MM.1S (cell line): ENCODE measurements around the gene CALY.

ENCODE experiments used
- DNase-seq: peaks from one replicate; pipeline ENCODE4 v3.0.0-alpha.2; 2015
- H2AFZ ChIP-seq: fragments of 300-600 bp; sonication (generic); 2 replicates; pipeline ENCODE4 v1.6.0; 2016; ENCODE audit warnings: antibody characterized with exemption, low read length
- H3F3A ChIP-seq: fragments of 300-600 bp; sonication (generic); 2 replicates; pipeline ENCODE4 v1.6.1; 2016; ENCODE audit warnings: mild to moderate bottlenecking, antibody characterized with exemption, low read length, moderate library complexity, mixed read lengths; ENCODE audit not compliant: insufficient read depth
- H3K27ac ChIP-seq: fragments of 300-600 bp; sonication (generic); 2 replicates; pipeline ENCODE4 v1.5.1; 2016; ENCODE audit warnings: mild to moderate bottlenecking, low read length
- H3K27me3 ChIP-seq: fragments of 300-600 bp; sonication (generic); replicated peaks from 2 replicates; pipeline ENCODE4 v1.6.0; 2016; ENCODE audit warnings: low read length; ENCODE audit not compliant: insufficient read depth
- H3K36me3 ChIP-seq: fragments of 300-600 bp; sonication (generic); replicated peaks from 2 replicates; pipeline ENCODE4 v1.6.1; 2016; ENCODE audit warnings: mild to moderate bottlenecking, low read length, mixed read lengths; ENCODE audit not compliant: insufficient read depth
- H3K4me1 ChIP-seq: fragments of 300-600 bp; sonication (generic); 2 replicates; pipeline ENCODE4 v1.6.1; 2016; ENCODE audit warnings: low read length, mixed read lengths
- H3K4me2 ChIP-seq: fragments of 300-600 bp; sonication (generic); 2 replicates; pipeline ENCODE4 v1.6.0; 2016; ENCODE audit warnings: low read depth, low read length
- H3K4me3 ChIP-seq: fragments of 300-600 bp; sonication (generic); 2 replicates; pipeline ENCODE4 v1.5.1; 2016; ENCODE audit warnings: low read length, mixed read lengths
- H3K79me2 ChIP-seq: fragments of 300-600 bp; sonication (generic); 2 replicates; pipeline ENCODE4 v1.6.1; 2016; ENCODE audit warnings: mixed run types, low read length, mixed read lengths
- H3K9ac ChIP-seq: fragments of 300-600 bp; sonication (generic); 2 replicates; pipeline ENCODE4 v1.6.1; 2016; ENCODE audit warnings: low read length, mixed read lengths
- H3K9me2 ChIP-seq: fragments of 300-600 bp; sonication (generic); replicated peaks from 2 replicates; pipeline ENCODE4 v1.6.1; 2016; ENCODE audit warnings: mild to moderate bottlenecking, low read length, mixed read lengths; ENCODE audit not compliant: insufficient read depth
- H3K9me3 ChIP-seq: fragments of 300-600 bp; sonication (generic); replicated peaks from 2 replicates; pipeline ENCODE4 v1.6.1; 2016; ENCODE audit warnings: mild to moderate bottlenecking, low read length, mixed read lengths; ENCODE audit not compliant: insufficient read depth
- H4K20me1 ChIP-seq: fragments of 300-600 bp; sonication (generic); 2 replicates; pipeline ENCODE4 v1.6.1; 2016; ENCODE audit warnings: mild to moderate bottlenecking, low read length, moderate library complexity, mixed read lengths; ENCODE audit not compliant: insufficient read depth
- CTCF ChIP-seq: fragments of 300-600 bp; sonication (generic); IDR thresholded peaks from 2 replicates; pipeline ENCODE4 v1.5.1; 2016; ENCODE audit warnings: antibody characterized with exemption, low read length, mixed read lengths
- EZH2 ChIP-seq: fragments of 300-600 bp; sonication (generic); optimal IDR thresholded peaks from 2 replicates; pipeline ENCODE3; 2017; ENCODE audit warnings: low read depth, mild to moderate bottlenecking, antibody characterized with exemption, low read length, mixed read lengths
- EZH2phosphoT487 ChIP-seq: fragments of 300-600 bp; sonication (generic); IDR thresholded peaks from 2 replicates; pipeline ENCODE4 v1.6.1; 2018; ENCODE audit warnings: antibody characterized with exemption, low read length

The CALY gene

GRCh38 chr10:133280391-133281059, 56.2 kb downstream of the CALY start:
- Histone ChIP-seq H3K27ac (no peak overlapping the region), H3K9me2 (no peaks in the 10 kb centered on the region), H2AFZ (no peak overlapping the region), H3K4me2 (no peak overlapping the region), H3K79me2 (peaks cover 11% of the 10 kb centered on the region), H3K4me3 (no peak overlapping the region), H4K20me1 (no peaks in the 10 kb centered on the region), H3K9ac (no peak overlapping the region), H3K4me1 (peaks cover 27% of the 10 kb centered on the region), H3F3A (peaks cover 29% of the 10 kb centered on the region), H3K9me3 (no peaks in the 10 kb centered on the region), H3K36me3 (peaks cover 6% of the 10 kb centered on the region; the same call in 1 of the 2 replicates), H3K27me3 (no peaks in the 10 kb centered on the region)
- no peak for DNase-seq
- TF ChIP-seq EZH2phosphoT487 (no peak), EZH2 (no peak), CTCF (no peak)

- no peak overlapping the region for H3K27ac ChIP-seq
- 0 out of 2 replicates have a peak, but pooled peaks cover 3% of the 10 kb centered on the region for H3K36me3 ChIP-seq
- peaks cover 35% of the 10 kb centered on the region for H3F3A ChIP-seq
- H4K20me1 ChIP-seq = no peaks in the 10 kb centered on the region
- no peaks in the 10 kb centered on the region for H3K9me2 ChIP-seq
- no peak overlapping the region for H3K4me2 ChIP-seq
- TF ChIP-seq EZH2 = no peak
- TF ChIP-seq EZH2phosphoT487 = no peak
- no peak for TF ChIP-seq CTCF
- peak; percentile 2 for DNase-seq
- H3K79me2 ChIP-seq = peaks cover 20% of the 10 kb centered on the region
- H2AFZ ChIP-seq = no peak overlapping the region
- H3K4me3 ChIP-seq = no peak overlapping the region
- no peaks in the 10 kb centered on the region for H3K9me3 ChIP-seq
- H3K9ac ChIP-seq = no peak overlapping the region
- peaks cover 27% of the 10 kb centered on the region for H3K4me1 ChIP-seq
- no peaks in the 10 kb centered on the region for H3K27me3 ChIP-seq
Observed at GRCh38 chr10:133279326-133280226, 57.1 kb downstream of the CALY start.

- Histone ChIP-seq H3K4me1 (peaks cover 27% of the 10 kb centered on the region), H3K9me2 (no peaks in the 10 kb centered on the region), H3K79me2 (peaks cover 28% of the 10 kb centered on the region), H3K9me3 (no peaks in the 10 kb centered on the region), H2AFZ (0 out of 2 replicates have a peak overlapping the region, but pooled peaks have one; percentile 37), H3K27me3 (no peaks in the 10 kb centered on the region), H3K4me3 (no peak overlapping the region), H3K36me3 (no peaks in the 10 kb centered on the region), H4K20me1 (no peaks in the 10 kb centered on the region), H3K4me2 (peak overlapping the region; percentile 93), H3K9ac (peak overlapping the region; percentile 41; the same call in 1 of the 2 replicates), H3K27ac (peak overlapping the region; percentile 89), H3F3A (peaks cover 35% of the 10 kb centered on the region)
- peak; percentile 91 for DNase-seq
- TF ChIP-seq EZH2phosphoT487 (no peak), EZH2 (no peak), CTCF (no peak)
Observed at GRCh38 chr10:133278577-133279265, 58.0 kb downstream of the CALY start.
